Suprapubic skin (tissue), 4 donors: ENCODE results near the gene PTGIR.

Source experiments
- CTCF ChIP-seq, 2 donors: fragments of 200-600 bp in 1 of 2; fragments of 450-650 bp in 1 of 2; sonication (generic) in 1 of 2; IDR thresholded peaks; one replicate each; pipeline ENCODE4 v1.5.1; 2016 to 2019; ENCODE audit warnings: antibody characterized with exemption in 2 of 2, mild to moderate bottlenecking in 1 of 2, moderate library complexity in 1 of 2
- EP300 ChIP-seq: sonication (generic); formaldehyde crosslinking; IDR thresholded peaks from one replicate; pipeline ENCODE4 v1.6.1; 2017; ENCODE audit warnings: antibody characterized with exemption
- POLR2A ChIP-seq, 2 donors: fragments of 450-650 bp; IDR thresholded peaks; one replicate each; pipeline ENCODE4 v1.6.1; 2017; ENCODE audit warnings: antibody characterized with exemption in 2 of 2, mild to moderate bottlenecking in 2 of 2, moderate library complexity in 2 of 2
- POLR2AphosphoS5 ChIP-seq, 3 donors: sonication (generic); formaldehyde crosslinking; IDR thresholded peaks; one replicate each; pipeline ENCODE4 v1.6.1; 2017; ENCODE audit warnings: antibody characterized with exemption in 3 of 3

- no peak for TF ChIP-seq CTCF (IDR thresholded peaks at IDR 0.05)
- no peak for TF ChIP-seq POLR2A (IDR thresholded peaks at IDR 0.05)
- TF ChIP-seq POLR2AphosphoS5 (IDR thresholded peaks at IDR 0.05): no peak
- no peak for TF ChIP-seq EP300
These were observed 40.2 kb upstream of the PTGIR start for GRCh38 chr19:46665072-46665471.
